GM18499 (cell line): ENCODE measurements around the gene LARP7.
"Not testable (repeated sequence)": the region's sequence is repeated elsewhere in the genome, so short reads cannot be mapped to it uniquely, and the experiment has no call there.

ENCODE experiments used
- ATAC-seq: cut with Tn5 transposase; IDR thresholded peaks from one replicate; pipeline ENCODE4 v1.9.1; 2021; ENCODE audit warnings: moderate number of reproducible peaks; ENCODE audit not compliant: insufficient read depth, unreplicated experiment

LARP7 gene

GRCh38 chr4:112648263-112649054 is 11.5 kb downstream of the LARP7 start:
- no peak for ATAC-seq

GRCh38 chr4:112649055-112649408 is 12.1 kb downstream of the LARP7 start:
- no peak for ATAC-seq

- no peak for ATAC-seq
These were observed 13.4 kb downstream of the LARP7 start for GRCh38 chr4:112650332-112650731.

GRCh38 chr4:112651641-112652040 is 14.7 kb downstream of the LARP7 start:
- no peak for ATAC-seq

- ATAC-seq = no peak
These were observed 15.3 kb downstream of the LARP7 start for GRCh38 chr4:112652216-112652615.

GRCh38 chr4:112655270-112655669 is 18.3 kb downstream of the LARP7 start:
- ATAC-seq = no peak

- not testable (repeated sequence) for ATAC-seq
These were observed 19.2 kb downstream of the LARP7 start for GRCh38 chr4:112656115-112656514.

GRCh38 chr4:112664611-112665010 is 27.7 kb downstream of the LARP7 start:
- no peak for ATAC-seq

GRCh38 chr4:112668131-112668530 is 31.2 kb downstream of the LARP7 start:
- ATAC-seq = no peak

- ATAC-seq = no peak
These were observed 36.1 kb downstream of the LARP7 start for GRCh38 chr4:112673076-112673475.

GRCh38 chr4:112673686-112674085 is 36.7 kb downstream of the LARP7 start:
- no peak for ATAC-seq

- no peak for ATAC-seq
These were observed 37.4 kb downstream of the LARP7 start for GRCh38 chr4:112674376-112674775.

- ATAC-seq = no peak
These were observed 40.7 kb downstream of the LARP7 start for GRCh38 chr4:112677519-112678091.

GRCh38 chr4:112680996-112681395 is 44.1 kb downstream of the LARP7 start:
- ATAC-seq = no peak

- no peak for ATAC-seq
These were observed 56.6 kb downstream of the LARP7 start for GRCh38 chr4:112693507-112693906.

- no peak for ATAC-seq
These were observed 63.7 kb downstream of the LARP7 start for GRCh38 chr4:112700679-112701078.

GRCh38 chr4:112702892-112703291 is 65.9 kb downstream of the LARP7 start:
- ATAC-seq = no peak

- no peak for ATAC-seq
These were observed 67.4 kb downstream of the LARP7 start for GRCh38 chr4:112704322-112704721.

GRCh38 chr4:112704991-112705845 is 68.3 kb downstream of the LARP7 start:
- no peak for ATAC-seq

- not testable (repeated sequence) for ATAC-seq
These were observed 69.2 kb downstream of the LARP7 start for GRCh38 chr4:112705891-112706839.
